Epithelial cell of esophagus (primary cell): Measurements from ENCODE around the gene ZNF263.

Source experiments
- DNase-seq: peaks from one replicate; pipeline ENCODE4 v3.0.0; 2010; ENCODE audit warnings: low read depth
- H3K4me3 ChIP-seq: 2 replicates; pipeline ENCODE4 v1.5.1; 2011; ENCODE audit warnings: mild to moderate bottlenecking, low read length, control low read depth
- CTCF ChIP-seq: IDR thresholded peaks from 2 replicates; pipeline ENCODE4 v1.5.1; 2011; ENCODE audit warnings: low read depth, mild to moderate bottlenecking, low read length, control low read depth, inconsistent platforms; ENCODE audit not compliant: insufficient read depth; ENCODE audit errors: missing control alignments

The ZNF263 gene

GRCh38 chr16:3282103-3282729 is 1.1 kb upstream of the ZNF263 start:
- peak overlapping the region; percentile 95 for H3K4me3 ChIP-seq
- TF ChIP-seq CTCF = no peak
- no peak for DNase-seq

GRCh38 chr16:3283543-3284447 is 504 bp downstream of the ZNF263 start:
- H3K4me3 ChIP-seq = peak overlapping the region; percentile 95
- peak; percentile 10 for DNase-seq
- TF ChIP-seq CTCF = no peak

GRCh38 chr16:3285131-3285530 is 1.8 kb downstream of the ZNF263 start:
- DNase-seq = no peak
- no peak for TF ChIP-seq CTCF
- H3K4me3 ChIP-seq = peak overlapping the region; percentile 95

- no peak for DNase-seq
- H3K4me3 ChIP-seq = no peak overlapping the region
- TF ChIP-seq CTCF = no peak
Measured at GRCh38 chr16:3289998-3290673, 6.8 kb downstream of the ZNF263 start.

GRCh38 chr16:3292604-3293003 is 9.3 kb downstream of the ZNF263 start:
- no peak for TF ChIP-seq CTCF
- no peak for DNase-seq
- H3K4me3 ChIP-seq = no peak overlapping the region

- H3K4me3 ChIP-seq = no peak overlapping the region
- no peak for DNase-seq
- TF ChIP-seq CTCF = no peak
Measured at GRCh38 chr16:3295209-3295608, 11.9 kb downstream of the ZNF263 start.
